Measurements from ENCODE around the gene CARMIL3.
A peak's percentile ranks its signal among the peaks of the same experiment; 100 is the strongest.
"Not testable (repeated sequence)": the region's sequence is repeated elsewhere in the genome, so short reads cannot be mapped to it uniquely, and the experiment has no call there.

The CARMIL3 gene, protein sequence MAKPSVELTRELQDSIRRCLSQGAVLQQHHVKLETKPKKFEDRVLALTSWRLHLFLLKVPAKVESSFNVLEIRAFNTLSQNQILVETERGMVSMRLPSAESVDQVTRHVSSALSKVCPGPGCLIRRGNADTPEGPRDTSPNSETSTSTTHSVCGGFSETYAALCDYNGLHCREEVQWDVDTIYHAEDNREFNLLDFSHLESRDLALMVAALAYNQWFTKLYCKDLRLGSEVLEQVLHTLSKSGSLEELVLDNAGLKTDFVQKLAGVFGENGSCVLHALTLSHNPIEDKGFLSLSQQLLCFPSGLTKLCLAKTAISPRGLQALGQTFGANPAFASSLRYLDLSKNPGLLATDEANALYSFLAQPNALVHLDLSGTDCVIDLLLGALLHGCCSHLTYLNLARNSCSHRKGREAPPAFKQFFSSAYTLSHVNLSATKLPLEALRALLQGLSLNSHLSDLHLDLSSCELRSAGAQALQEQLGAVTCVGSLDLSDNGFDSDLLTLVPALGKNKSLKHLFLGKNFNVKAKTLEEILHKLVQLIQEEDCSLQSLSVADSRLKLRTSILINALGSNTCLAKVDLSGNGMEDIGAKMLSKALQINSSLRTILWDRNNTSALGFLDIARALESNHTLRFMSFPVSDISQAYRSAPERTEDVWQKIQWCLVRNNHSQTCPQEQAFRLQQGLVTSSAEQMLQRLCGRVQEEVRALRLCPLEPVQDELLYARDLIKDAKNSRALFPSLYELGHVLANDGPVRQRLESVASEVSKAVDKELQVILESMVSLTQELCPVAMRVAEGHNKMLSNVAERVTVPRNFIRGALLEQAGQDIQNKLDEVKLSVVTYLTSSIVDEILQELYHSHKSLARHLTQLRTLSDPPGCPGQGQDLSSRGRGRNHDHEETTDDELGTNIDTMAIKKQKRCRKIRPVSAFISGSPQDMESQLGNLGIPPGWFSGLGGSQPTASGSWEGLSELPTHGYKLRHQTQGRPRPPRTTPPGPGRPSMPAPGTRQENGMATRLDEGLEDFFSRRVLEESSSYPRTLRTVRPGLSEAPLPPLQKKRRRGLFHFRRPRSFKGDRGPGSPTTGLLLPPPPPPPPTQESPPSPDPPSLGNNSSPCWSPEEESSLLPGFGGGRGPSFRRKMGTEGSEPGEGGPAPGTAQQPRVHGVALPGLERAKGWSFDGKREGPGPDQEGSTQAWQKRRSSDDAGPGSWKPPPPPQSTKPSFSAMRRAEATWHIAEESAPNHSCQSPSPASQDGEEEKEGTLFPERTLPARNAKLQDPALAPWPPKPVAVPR (N-terminal part only)

DNA sequence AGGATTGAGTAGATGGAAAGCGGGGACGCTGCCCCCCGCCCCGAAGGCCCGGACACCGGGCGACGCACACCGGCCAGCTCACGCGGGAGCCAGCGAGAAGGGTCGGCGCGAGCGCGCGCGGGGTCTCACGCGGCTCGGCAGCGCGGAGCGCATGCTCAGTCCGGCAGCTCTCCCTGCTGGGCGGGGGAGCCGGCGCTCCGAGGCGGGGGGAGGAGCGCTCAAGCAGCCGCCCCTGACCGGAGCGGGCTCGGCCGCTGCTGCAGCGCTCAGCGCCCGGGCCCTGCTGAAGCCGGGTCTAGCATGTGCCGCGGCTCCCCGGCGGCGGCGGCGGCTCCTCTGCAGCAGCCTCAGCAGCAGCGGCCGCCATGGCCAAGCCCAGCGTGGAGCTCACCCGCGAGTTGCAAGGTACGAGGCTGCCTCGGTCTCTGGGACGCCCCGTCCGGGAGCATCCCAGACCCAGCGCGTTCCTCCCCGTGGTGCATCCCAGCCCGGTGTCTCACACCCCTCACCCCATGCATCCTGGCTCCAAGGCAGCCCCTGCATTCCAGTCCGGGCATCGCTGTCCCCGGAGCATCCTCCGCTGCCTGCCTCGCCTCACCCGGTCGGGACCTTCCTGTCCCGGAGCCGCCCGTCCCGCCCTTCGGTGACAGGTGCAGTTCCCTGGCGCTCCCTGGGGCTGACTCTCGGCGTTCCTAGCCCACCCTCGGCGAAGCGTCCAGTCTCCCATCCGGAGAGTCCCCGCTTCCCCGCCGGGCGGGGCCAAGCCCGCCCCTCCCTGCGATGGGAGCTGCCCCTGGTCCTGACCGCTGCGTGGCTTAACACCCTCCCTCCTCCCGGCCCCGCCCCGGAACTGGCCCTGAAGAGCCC lies at the start of gene CARMIL3:
Gene CARMIL3, plus strand, starts transcription at position 221 of the 867 bp plus-strand sequence. Its CDS starts 145 bp downstream, at position 366.
- DNase-seq (ENCODE audit: low read depth in 2 of 2), result peak; percentile 40 to 51

DNA sequence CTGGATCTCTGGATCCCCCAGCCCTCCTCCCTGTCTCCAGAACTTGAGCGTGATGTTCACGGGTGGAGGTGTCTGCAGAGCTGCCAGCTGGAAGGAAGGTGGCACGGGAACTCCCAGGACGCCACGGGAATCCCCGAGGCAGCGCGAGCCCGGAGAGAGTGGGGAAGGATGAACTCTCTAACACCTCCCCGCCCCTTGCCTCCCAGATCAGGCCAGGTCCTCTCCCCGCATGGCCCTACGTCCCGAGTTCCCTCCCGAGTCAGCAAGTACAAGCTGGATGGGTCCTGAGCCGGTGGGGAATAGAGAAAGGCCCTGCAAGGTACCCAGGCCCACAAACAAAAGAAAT lies 45.4 kb upstream of the CARMIL3 start:
- DNase-seq (ENCODE audit: low read depth in 2 of 2), result not testable (repeated sequence)

DNA sequence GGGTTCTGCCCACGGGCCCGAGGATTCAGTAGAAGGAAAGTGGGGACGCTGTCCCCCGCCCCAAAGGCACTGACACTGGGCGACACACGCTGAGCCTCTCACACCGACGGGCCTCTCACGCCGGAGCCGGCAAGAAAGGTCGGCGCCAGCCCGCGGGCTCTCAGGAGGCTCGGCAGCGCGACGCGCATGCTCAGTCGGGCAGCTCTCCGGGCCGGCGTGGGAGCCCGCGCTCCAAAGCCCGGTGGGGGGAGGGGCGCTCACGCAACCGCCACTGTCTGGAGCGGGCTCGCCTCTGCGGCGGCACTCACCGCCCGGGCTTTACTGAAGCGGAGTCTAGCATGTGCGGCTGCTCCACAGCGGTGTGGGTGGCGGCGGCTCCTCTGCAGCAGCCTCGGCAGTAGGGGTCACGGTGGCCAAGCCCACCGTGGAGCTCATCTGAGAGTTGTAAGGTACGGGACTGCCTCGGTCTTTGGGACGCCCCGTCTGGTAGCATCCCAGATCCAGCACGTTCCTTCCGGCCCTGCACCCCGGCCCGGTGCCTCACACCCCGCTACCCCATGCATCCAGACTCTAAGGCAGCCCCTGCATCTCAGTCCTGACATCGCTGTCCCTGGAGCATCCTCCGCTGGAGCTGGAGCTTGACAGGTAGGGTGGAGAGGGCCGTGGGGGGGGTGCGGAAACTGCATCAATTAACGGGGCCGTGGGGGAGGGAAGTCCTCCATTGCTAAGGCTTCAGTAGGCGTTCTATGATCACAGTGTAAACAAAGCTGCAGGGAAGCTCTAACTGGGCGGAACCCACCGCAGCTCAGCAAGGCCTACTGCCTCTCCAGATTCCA lies 44.8 kb upstream of the CARMIL3 start:
- peak; percentile 61 to 64 for DNase-seq (ENCODE audit: low read depth in 2 of 2)

DNA sequence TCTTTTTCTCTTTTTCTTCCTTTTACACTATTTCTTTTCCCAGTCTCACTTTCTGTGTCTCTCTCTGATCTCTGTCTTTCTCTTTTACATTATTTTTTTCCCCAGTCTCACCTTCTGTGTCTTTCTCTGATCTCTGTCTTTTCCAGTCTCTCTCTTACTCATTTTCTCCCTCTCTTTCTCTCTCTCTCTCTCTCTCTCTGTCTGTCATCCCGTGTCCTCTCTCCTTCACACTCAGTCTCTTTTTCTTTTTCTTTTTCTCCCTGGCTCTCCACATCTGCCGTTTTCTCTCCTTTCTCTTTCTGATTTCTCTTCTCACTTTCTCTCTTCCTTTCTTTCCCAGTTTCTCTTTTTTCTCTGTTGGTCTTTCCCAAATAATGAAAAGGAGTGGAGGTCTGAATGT lies 40.8 kb upstream of the CARMIL3 start:
- no peak for DNase-seq (ENCODE audit: low read depth in 2 of 2)

DNA sequence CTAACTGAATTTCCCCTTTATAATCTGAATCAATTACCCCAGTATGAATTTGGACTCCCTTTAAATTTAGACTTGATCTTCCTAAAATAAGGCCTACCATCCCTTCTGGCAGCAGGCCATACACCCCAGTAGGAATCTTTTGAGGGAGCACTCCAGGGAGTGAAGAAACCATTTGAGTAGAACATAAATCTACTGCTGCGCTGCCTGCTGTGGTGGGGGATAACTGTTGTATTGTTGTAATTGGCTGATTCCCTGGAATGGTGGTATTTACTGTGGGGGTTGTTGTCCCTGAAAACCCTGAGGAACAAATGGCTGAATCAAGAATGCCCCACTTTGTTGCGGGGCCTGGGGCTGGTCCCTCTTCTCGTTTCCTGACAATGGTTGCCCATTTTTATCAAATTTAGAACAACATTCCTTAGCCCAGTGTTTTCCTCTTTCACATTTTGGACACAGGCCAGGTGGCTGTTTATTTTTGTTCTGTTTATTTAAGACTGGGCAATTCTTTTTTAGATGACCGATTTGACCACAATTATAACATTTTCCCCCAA lies 39.0 kb upstream of the CARMIL3 start:
- DNase-seq (ENCODE audit: low read depth in 2 of 2), result not testable (repeated sequence)

DNA sequence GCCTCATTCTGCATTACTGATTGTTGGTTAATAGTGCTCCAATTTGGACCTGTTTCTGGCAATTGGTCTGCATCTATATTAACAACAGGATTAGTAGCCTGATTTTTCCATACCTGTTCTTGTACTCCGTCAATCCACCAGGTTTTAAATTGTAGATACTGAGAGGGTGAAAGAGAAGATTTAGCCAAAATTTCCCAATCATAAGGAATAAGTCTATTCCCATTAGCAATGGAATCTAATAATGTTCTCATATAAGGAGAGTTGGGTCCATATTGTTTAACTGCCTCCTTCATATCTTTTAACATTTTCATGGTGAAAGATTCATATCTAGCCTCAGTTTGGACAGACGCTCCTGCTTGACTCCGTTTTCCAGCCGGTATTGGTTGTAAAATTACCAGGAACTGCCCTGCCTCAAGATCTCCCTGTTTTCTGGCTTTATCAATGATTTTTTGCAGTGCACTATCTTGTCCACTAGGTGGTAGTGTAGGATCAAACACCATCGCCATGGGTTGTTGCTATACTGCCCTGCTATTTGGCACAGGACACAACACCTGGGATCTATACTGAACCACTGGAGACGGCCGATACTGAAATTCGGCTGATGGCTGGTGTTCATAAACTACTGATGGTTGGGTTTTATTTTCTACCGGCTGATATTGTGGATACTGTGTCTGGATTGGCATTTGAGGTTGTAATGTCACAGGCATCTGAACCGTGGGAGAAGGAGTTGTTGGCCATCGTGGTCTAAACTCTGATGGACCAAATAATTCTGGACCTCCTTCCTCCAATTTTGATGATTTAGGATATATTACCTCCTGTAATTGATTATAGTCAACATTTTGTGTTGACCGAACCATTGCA lies 37.9 kb upstream of the CARMIL3 start:
- DNase-seq (ENCODE audit: low read depth in 2 of 2), result no peak

DNA sequence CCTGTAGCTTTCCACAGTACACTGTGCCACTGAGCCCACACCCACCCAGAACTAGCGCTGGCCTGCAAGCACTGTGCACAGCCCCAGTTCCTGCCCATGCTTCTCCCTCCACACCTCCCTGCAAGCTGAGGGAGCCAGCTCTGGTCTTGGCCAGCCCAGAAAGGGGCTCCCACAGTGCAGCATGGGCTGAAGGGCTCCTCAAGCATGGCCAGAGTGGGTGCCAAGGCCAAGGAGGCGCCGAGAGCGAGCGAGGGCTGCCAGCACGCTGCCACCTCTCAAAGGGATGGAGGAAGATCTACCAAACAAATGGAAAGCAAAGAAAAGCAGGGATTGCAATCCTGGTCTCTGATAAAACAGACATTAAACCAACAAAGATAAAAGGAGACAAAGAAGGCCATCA lies 36.1 kb upstream of the CARMIL3 start:
- DNase-seq (ENCODE audit: low read depth in 2 of 2), result not testable (repeated sequence)

DNA sequence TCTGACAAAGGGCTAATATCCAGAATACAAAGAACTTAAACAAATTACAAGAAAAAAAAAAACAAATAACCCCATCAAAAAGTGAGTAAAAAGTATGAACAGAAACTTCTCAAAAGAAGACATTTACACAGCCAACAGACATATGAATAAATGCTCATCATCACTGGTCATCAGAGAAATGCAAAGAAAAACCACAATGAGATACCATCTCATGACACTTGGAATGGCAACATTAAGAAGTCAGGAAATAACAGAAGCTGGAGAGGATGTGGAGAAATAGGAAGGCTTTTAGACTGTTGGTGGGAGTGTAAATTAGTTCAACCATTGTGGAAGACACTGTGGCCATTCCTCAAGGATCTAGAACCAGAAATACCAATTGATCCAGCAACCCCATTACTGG lies 32.8 kb upstream of the CARMIL3 start:
- not testable (repeated sequence) for DNase-seq (ENCODE audit: low read depth in 2 of 2)

DNA sequence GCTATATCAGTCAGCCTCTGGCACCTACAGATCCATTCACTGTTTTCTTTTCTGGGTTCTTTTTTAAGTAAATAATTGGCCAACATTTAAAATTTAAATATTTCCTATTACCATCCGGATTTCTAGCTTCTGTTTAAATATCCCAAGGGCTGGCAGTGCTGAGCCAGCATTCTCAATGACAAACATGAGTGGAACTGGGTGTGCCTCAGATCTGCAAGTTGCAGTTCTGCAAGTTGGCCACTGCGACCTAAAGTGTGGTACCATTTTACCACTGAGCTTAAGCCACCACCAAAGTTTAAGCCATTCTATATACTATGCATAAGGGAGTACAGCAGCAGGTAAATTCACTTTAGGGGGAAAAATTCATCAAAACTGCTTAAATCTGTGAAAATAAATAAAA lies 31.9 kb upstream of the CARMIL3 start:
- not testable (repeated sequence) for DNase-seq (ENCODE audit: low read depth in 2 of 2)

DNA sequence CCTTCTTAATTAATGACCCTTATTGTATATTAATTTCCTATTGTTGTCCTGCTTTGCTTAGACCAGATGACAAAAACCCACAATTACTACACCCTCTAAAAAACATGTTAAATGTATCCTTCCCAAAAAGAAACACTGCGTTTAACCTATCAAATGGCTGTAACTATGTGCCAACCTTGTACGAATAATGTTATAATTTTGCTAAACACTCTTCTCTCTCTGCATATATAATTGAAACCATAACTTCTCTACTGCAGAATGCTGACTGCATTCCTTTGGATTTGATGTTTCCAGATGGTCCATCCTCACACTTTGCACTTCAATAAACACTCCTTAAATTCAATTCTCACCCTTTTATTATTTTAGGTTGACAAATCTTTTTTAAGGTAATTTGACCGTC lies 31.3 kb upstream of the CARMIL3 start:
- DNase-seq (ENCODE audit: low read depth in 2 of 2), result not testable (repeated sequence)

DNA sequence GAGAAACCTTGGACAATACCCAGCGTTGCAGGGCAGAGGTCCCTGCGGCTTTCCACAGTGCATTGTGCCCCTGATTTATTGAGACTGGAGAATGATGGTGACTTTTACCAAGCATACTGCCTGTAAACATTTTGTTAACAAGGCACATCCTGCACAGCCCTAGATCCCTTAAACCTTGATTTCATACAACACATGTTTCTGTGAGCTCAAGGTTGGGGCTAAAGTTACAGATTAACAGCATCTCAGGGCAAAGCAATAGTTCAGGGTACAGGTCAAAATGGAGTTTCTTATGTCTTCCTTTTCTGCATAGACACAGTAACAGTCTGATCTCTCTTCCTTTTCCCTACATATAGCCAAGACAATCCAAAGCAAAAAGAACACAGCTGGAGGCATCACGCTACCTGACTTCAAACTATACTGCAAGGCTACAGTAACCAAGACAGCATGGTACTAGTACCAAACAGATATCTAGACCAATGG lies 26.8 kb upstream of the CARMIL3 start:
- not testable (repeated sequence) for DNase-seq (ENCODE audit: low read depth in 2 of 2)

DNA sequence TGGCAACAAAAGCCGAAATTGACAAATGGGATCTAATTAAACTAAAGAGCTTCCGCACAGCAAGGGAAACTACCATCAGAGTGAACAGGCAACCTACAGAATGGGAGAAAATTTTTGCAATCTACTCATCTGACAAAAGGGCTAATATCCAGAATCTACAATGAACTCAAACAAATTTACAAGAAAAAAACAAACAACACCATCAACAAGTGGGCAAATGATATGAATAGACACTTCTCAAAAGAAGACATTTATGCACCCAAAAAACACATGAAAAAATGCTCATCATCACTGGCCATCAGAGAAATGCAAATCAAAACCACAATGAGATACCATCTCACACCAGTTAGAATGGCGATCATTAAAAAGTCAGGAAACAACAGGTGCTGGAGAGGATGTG lies 22.1 kb upstream of the CARMIL3 start:
- not testable (repeated sequence) for DNase-seq (ENCODE audit: low read depth in 2 of 2)

DNA sequence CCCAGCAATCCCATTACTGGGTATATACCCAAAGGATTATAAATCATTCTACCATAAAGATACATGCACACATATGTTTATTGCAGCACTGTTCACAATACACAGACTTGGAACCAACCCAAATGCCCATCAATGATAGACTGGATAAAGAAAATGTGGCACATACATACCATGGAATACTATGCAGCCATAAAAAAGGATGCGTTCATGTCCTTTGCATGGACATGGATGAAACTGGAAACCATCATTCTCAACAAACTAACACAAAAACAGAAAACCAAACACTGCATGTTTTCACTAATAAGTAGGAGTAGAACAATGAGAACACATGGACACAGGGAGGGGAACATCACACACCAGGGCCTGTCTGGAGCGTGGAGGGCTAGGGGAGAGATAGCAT lies 20.5 kb upstream of the CARMIL3 start:
- DNase-seq (ENCODE audit: low read depth in 2 of 2), result not testable (repeated sequence)

DNA sequence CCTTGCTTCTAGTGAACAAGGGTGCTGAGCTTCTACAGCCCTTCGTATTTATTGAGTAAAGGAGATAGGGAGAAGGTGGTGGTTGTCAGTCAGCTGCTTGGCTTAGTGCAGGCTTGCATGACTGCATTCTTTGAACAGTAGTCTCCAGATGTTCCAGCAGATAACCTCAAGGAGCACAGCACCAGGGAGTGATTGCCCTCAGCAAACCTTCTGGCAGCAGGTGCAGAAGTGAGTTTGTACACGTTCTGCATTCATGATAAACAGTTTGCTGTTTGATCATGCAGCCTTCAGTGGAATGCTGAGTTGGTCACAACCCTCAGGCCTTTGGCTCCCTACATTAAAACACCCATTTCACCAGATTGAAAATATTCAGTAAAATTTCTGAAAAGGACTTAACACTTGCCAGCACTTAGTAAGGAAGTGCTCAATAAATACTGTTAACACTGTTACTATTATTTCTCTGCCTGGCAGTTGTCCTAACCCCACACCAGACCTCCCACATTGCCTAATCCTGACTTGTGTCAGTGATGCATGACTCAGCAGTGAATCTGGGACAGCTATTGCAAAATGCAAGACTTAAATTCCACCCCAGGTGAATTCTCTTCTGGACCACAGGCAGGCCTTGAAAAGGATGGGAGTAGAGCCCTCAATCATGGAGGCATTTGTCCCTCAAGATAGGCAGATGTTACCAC lies 18.9 kb upstream of the CARMIL3 start:
- no peak for DNase-seq (ENCODE audit: low read depth in 2 of 2)

DNA sequence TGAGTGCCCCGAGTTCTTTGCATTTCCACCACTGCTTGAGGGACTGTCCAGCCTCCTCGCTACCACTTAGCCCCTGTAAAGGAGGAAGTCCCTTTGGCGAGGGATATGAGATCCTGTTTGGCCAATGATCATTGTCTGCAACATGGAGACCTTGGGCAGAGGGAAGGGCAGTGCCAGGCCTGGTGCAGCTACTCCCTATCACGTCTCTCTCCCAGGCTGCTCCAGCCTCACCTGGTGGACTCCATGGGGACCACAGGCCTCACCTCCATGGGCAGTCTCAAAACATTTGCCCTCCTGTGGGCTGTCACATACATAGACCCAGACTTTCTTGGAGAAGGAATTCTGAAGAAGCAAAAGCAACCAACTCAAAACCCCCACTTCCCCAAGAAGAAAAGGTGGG lies 16.0 kb upstream of the CARMIL3 start:
- DNase-seq (ENCODE audit: low read depth in 2 of 2), result not testable (repeated sequence)

DNA sequence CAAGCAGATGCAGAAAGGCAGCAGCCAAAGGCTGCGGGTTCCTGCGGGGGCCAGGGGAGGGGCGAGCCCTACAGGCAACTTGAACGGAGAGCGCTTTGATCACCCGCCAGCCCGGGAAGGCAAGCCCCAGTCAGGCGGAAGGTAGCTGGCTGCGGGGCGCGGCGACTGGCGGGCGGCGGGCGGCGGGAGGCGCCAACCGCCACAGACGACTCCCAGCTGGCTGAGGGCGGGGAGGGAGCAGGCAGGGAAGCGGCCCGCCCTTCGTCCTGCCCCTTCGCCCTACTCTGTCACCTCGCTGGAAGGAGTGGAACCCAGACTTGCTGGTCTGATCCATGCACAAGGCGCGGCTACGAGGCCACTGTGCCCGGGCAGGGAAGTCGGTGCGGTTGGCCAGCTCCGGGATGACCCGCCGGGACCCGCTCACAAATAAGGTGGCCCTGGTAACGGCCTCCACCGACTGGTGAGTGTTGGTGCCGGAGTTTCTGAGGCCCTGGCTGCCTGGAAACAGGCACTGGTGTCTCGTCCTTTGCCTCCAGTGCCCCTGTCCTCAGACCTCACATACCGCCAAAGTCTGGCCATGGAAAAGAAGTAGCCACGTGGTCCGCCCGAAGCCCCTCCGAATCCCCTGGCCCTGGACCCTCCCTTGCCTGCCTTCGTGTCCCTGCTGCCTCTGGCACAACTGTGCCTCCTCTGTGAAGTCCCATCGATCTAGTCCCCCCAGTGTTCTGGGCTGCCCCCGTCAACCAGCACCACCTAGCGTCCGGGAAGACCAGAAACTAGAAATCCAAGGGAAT lies 15.4 kb upstream of the CARMIL3 start:
- DNase-seq (ENCODE audit: low read depth in 2 of 2), result peak; percentile 48
